Astrocyte of the hippocampus (primary cell): ENCODE data around the gene BMPR2.
"Not testable (repeated sequence)": the region's sequence is repeated elsewhere in the genome, so short reads cannot be mapped to it uniquely, and the experiment has no call there.

Experiments
- DNase-seq: peaks from one replicate; pipeline ENCODE4 v3.0.0; 2011; ENCODE audit warnings: low read depth, low spot score

Gene BMPR2

DNA sequence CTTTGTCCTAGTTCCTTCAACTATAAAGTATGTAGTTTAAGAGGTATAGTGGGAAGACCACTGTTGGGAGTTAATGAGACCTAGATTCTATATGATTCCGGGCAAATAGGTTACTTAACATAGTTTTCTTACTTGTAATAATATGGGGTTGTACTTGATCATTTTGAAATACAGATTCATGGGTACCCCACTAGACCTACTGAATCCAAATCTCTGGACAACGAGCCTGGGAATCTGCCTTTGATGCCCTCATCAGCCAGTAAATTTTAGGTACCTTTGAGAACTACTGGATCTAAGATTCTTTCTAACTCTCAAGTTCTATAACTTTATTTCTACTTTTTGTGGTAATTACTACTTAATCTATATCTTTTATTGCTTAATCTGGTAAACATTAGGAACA, 6.6 kb downstream of the BMPR2 start:
- no peak for DNase-seq

DNA sequence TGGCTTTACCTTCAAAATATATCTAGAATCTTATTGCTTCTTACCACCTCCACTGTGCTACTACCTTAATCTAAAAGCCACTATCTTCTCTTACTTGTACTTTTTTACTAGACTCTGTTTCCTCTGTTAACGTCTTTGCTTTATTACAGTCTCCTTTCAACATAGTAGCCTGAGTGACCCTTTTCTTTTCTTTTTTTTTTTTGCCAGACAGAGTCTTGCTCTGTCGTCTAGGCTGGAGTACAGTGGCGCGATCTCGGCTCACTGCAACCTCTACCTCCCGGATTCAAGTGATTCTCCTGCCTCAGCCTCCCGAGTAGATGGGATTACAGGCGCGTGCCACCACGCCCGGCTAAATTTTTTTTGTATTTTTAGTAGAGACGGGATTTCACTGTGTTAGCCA, 10.4 kb downstream of the BMPR2 start:
- DNase-seq = not testable (repeated sequence)

DNA sequence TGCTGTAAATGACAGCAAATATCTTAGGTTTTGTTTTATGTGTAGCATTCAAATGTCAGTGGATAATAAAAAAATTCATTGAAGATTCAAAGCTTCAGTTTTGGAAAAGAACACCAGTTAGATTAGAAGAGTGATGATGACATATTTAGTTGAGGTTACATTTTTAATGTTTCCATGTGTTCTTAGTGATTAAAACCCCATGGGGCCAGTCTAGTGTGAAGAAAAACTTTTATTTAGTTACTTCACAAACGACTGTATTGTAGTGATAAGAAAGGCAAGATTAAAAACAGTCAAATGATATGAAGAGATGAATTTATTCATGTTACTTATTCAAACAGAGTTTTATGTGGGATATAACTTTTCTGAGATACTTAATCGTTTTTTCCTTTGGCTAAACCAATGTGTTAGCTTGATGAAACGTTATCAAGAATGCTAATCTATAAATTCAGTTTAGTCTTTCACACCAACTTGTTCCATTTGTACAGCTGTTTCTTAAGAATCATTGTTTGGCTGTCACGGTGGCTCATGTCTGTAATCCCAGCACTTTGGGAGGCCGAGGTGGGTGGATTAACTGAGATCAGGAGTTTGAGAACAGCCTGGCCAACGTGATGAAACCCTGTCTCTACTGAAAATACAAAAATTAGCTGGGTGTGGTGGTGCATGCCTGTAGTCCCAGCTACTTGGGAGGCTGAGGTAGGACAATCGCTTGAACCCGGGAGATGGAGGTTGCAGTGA, 11.6 kb downstream of the BMPR2 start:
- DNase-seq = no peak

DNA sequence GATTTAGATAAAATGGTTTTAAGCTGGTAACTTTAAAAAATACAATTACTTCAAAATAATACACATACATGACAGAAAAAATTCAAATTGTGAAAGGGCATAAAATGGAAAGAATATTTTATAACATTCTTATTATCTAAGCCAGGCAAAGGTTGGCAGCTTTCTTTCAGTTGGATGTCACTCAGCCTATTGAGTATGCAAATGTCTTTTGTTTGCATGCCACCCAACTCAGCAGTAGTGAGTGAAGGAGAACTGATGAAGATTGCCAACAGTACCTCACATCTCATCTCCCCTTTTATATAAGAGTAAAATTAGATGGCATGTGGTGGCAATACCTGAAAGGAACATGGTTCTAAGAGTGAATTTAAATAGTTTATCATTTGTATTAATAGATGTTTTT, 24.8 kb downstream of the BMPR2 start:
- no peak for DNase-seq

DNA sequence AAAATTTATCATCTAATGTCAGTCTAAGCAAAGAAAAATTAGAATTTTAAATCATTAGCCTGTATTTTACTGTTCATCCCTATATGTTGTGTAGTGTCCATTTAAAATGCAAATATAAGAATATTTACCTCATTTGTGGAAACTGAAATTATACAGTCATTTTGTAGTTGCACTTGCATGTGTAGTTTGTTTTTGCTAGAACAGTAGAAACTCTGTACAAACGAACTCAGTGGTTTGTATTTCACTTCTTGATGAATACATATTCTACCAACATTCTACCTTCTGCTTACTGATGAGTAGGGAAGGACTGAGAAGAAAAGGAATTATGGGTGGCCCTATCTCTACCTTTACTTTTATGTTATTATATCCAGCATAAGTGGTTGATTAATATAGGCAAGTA, 29.7 kb downstream of the BMPR2 start:
- no peak for DNase-seq

DNA sequence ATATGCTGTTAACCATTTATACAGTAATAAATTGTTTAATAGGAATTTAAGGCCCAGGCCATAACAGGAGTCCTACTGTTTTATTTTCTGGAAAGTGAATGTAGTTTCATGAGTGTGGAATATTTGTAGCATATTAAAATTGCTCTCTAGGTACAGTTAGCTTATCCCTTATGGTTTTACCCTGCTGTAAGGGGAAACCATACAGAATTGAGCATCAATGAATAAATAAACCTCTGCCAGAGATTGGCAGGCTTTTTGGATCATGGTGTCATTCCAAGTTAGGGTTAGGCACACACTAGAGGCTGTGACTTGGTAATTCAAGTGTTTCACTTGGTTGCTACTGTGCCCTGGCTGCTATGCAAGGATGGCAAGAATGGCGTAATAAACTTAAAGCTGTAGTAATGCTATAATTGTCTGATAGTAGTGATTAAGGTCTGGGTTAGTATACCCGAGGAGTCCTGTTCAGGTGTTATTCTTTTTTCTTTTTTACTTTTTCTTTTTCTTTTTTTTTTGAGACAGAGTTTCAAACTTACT, 30.4 kb downstream of the BMPR2 start:
- no peak for DNase-seq

DNA sequence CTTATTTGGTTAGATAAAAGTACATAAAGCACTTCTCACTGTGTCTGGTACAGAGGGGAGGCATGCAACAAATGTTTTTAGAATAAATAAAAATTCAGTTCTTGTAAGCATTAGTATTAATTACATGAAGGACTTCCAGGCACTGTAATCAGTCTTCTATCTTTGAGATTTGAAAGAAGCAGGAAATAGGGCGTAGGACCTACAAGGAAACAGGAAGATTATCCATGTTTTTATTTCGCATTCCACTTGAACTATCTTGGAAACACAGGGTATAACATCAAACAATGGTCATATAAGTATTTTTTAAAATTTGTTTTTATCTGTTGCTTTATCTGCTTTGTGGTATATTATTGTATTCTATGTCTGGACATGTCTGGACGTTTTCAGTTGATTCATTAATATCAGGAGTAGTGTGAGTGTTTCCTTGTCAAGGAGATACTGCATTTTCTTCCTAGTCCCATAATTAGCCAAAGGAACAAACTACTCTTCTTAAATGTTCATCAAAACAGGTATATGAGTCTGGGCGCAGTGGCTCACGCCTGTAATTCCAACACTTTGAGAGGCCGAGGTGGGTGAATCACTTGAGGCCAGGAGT, 32.5 kb downstream of the BMPR2 start:
- DNase-seq = peak; percentile 4

DNA sequence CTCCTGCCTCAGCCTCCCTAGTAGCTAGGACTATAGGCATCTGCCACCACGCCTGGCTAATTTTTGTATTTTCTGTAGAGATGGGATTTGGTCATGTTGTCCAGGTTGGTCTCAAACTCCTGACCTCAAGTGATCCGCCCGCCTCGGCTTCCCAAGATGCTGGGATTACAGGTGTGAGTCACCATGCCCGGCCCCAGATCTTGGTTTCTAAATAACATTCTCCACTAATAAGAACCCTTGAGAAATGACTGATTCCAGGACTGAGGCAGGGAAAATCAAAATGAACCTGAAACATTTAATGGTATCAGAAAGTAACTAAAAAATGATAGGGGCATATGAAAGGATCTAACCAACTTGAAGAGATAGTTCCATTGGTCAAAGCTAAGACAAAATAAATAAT, 34.0 kb downstream of the BMPR2 start:
- no peak for DNase-seq

DNA sequence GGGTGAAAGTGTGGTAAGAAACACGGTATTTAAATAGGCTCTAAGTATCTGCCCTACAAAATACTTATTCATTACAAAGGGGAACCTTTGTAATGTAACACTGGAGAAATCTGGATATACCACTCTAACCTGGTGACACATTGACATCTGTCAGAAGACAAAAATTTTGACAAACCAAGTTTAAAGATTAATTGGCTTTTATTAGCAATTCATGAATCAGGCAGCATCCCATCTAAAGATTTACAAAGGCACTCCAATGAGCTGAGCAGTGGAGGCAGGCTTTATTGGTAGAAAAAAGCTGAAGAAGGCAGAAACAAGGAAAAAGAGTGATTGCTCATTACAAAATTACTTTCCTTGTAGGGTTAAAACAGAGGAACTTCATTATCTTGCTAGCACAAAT, 35.0 kb downstream of the BMPR2 start:
- DNase-seq = no peak

DNA sequence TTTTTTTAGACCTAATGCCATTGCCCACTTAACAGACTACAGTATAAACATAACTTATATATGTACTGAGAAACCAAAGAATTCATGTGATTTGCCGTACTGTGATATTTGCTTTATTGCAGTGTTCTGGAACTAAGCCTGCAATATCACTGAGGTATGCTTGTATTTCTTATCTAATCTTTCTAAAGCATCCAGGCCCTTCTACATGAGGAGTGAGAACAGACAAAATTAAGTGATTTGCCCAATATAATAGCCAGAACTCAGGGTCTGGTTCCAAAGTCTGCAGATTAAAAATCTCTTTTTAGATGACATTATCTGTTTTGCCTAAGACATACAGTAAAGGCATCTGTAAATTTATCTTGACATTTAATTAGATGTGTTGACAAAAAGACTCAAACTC, 41.9 kb downstream of the BMPR2 start:
- no peak for DNase-seq

DNA sequence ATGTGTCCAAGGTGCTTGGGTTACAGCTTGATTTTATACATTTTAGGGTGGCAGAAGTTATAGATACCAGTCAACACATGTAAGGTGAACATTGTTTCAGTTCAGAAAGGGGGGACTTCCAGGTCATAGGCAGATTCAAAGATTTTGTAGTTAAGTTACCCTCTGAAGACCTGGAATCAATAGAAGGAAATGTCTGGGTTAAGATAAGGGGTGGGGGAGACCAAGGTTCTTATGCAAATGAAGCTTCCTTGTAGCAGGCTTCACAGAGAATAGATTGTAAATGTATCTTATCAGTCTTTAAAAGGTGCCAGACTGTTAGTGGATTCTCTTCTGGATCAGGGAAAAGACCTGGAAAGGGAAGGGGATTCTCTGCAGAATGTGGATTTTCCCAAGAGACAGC, 42.4 kb downstream of the BMPR2 start:
- no peak for DNase-seq

DNA sequence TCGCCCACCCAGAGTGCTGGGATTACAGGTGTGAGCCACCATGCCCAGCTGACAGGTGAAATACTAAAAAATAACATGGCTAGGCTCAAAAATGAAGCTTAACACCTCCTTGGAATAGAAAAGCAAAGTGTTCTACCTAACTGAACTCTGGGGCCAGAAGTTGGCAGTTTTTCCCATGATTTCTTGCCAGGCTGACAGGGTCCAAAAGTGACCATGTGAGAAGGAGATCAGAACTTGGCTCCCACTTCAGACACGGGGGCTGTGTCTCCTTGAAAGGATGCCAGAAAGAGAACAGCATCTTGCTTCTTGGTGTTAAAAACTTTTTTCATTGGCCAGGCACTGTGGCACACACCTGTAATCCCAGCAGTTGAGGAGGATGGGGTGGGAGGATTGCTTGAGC, 47.0 kb downstream of the BMPR2 start:
- peak; percentile 26 for DNase-seq

DNA sequence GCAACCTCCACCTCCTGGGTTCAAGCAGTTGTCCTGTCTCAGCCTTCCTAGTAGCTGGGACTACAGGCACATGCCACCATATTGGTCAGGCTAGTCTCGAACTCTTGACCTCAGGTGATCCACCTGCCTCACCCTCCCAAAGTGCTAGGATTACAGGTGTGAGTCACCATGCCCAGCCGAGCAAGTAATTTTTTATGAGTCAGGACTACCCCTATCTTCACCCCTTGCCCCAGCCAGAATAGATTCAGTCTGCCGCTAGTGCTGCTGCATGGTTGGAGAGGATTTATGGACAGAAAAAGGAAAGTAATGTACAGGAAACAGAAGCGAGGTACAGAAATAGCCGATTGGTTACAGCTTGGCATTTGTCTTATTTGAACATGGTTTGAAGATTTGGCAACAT, 48.9 kb downstream of the BMPR2 start:
- peak; percentile 10 for DNase-seq

DNA sequence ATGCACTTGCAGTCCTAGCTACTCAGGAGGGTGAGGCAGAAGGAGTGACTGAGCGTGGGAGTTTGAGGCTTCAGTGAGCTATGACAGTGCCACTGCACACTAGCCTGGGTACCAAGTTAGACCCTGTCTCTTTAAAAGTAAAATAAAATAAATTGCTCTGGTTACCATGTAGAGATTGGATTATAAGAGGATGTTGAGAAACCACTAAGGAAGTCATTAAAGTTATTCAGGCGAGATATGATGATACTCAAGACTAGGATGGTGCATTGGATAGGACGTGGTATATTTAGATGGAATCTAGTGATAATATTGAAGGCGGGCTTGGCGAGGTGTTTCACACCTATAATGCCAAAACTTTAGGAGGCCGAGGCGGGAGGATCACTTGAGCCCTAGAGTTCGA, 50.6 kb downstream of the BMPR2 start:
- no peak for DNase-seq

DNA sequence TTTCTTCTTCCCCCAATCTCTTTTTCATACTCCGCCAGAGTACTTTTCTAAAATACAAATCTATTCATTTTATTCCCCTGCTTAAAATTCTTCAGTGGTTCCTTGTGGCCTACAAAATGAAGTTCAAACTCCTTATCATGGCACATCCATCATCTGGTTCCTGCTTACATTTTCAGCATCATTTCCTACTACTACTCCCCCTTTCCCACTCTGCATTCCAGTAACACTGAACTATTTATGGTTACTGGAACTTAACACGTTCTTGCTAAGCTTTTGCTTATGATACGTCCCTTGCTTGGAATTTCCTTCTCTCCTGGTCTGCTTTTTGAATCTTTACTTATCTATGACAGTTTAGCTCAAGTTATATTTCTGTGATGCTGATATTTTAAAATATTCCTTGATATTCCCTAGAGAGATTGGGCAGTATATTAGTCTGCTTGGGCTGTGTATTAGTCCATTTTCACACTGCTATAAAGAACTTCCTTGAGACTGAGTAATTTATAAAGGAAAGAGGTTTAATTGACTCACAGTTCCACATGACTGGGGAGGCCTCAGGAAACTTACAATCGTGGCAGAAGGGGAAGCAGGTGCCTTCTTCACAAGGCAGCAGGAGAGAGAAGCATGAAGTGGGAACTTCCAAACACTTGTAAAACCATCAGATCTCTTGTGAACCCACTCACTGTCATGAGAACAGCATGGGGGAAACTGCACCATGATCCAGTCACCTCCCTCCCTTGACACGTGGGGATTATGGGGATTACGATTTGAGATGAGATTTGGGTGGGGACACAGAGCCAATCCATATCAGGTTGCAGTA, 53.2 kb downstream of the BMPR2 start:
- DNase-seq = peak; percentile 58

DNA sequence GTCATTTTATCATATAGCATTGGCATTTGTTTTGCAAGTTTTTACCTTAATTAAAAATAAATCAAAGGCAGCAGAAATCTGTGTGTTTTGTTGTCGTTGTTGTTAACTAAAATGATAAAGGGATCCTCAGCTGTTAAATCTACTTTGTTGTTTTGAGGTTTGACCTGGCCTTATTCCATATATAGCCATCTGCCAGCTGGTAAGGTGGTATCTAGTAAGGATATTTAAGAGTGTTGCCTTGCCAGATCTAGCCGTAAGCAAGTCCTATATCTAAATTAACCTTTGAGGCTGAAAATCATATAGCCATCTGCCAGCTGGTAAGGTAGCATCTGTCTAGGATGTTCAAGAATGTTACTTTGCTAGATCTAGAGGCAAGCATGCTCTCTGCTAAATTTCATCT, 56.6 kb downstream of the BMPR2 start:
- DNase-seq = no peak

DNA sequence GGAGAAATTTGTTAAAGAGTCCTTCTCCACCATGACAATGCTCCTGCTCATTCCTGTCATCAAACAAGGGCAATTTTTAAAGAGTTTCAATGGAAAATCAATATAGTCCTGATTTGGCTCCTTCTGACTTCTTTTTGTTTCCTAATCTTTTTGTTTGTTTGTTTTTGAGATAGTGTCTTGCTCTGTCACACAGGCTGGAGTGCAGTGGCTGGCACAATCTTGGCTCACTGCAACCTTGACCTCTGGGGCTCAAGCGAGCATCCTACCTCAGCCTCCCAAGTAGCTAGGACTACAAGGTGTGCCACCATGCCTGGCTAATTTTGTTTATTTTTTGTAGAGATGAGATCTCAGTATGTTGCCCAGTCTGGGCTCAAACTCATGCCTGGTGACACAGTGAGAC, 58.3 kb downstream of the BMPR2 start:
- no peak for DNase-seq

DNA sequence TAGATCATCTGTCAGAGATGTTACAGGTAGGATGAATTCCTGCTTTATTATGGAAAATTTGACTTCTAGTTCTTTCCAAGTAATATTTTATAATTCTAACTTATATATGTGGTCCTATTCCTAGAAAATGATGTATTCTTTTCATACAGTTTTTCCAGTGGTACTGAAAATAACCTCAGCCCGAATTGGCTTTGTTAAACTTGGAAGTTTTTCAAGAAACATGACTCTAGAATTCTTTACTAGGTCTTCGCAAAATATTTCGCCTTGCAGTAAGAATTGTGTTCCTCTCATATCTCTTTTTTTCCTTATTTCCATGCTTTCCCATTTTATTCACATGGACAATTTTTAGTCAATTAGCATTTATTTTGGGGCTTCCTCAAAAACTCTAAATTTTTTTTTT, 60.5 kb downstream of the BMPR2 start:
- no peak for DNase-seq

DNA sequence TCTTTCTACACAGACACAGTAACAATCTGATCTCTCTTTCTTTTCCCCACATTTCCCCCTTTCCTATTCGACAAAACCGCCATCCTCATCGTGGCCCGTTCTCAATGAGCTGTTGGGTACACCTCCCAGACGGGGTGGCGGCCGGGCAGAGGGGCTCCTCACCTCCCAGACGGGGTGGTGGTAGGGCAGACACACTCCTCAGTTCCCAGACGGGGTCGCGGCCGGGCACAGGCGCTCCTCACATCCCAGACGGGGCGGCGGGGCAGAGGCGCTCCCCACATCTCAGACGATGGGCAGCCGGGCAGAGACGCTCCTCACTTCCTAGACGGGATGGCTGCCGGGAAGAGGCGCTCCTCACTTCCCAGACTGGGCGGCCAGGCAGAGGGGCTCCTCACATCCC, 64.0 kb downstream of the BMPR2 start:
- not testable (repeated sequence) for DNase-seq

DNA sequence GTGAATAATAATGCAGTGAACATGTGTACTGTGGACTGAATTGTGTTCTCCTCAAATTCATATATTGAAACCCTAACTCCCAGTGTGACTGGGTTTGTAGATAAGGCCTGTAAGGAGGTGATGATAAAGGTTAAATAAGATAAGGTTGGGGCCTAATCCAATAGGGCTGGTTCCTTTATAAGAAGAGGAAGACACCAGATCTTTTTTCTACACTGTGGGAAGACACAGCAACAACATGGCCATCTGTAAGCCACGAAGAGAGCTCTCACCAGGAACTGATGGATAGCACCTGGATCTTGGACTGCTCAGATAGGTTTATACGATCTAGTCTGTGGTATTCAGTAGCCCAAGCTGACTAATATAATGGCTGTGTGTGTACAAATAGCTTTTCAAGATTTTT, 66.8 kb downstream of the BMPR2 start:
- no peak for DNase-seq

DNA sequence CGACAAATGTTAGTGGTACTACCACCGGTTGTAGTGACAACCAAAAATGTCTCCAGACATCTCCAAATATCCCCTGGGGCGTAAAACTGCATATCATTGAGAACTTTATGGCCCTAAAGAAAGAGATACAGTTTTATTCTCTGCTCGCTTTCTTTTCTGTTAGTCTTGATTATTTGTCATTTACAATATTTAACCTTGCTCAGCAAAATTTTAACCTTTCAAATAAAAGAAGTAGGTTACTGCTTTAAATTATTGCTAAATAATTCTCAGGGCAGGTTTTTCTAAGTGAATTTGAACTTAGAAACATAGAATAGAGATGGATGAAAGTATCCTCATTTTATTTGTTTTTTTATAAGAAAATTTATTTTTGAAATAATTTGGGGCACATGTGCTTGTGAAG, 67.9 kb downstream of the BMPR2 start:
- no peak for DNase-seq

DNA sequence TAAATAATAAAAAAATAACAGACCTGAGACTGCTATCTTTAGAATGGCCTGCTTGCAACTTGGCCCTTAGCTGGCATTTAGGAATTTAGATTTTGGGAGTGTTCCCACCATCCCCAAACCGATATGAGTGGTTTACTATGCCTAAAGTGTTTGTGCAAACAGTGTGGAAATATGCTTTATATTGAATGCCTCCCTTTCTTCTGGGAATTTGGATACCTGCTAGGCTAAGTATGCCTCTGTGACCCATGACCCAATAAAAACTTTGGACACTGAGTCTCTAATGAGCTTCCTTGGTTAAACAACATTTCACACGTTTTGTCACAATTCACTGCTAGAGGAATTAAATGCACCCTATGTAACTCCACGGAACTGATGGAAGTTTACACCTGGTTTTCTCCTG, 73.2 kb downstream of the BMPR2 start:
- no peak for DNase-seq

DNA sequence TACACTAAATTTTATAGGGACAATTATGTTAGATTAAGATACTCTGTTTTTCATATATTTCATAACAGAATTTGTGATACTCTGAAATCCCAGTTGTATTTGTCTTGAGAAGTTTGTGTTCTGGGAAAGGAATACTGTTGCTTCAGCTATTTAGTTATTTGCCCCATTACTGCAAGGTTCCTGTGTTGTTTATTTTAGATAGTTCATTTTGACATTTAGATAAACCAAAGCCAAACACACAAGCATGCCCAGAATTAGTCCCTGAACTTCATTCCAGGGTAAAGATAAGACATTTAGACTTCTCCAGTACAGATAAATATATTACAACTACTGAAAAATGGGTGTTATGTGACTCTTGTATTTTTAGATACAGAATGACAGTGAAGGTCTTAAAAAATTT, 74.7 kb downstream of the BMPR2 start:
- DNase-seq = peak; percentile 26
